ENCODE measurements around the gene KDM4B.

KDM4B gene

DNA sequence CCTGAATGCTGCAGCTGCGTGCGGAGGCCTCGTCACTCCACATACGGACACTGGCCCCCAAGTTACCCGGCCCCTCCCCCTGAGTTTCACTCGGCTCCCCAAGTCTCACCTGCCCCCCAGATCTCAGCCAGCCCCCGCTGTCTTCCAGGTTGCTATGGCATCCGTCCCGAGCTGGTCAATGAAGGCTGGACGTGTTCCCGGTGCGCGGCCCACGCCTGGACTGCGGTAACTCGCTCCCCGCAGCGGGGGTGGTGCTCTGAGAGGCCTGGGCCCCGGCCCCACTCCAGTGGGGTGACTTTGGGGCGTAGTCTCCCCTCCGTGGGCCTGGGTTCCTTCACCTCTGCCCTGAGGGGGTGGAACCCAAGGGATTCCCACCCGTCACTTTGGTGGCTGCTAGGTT is 168.2 kb downstream of the KDM4B start:
- Histone ChIP-seq H3K27me3 (replicated peaks in 2 of 5; ENCODE audit: control insufficient read depth in 4 of 5, insufficient read depth in 5 of 5, low read length in 4 of 5) (no peaks in the 10 kb centered on the region), H3K4me3 (ENCODE audit: control insufficient read depth in 1 of 7, extremely low read depth in 1 of 7, insufficient read depth in 4 of 7, low read depth in 2 of 7, low read length in 6 of 7) (no peak overlapping the region), H3K36me3 (ENCODE audit: control insufficient read depth in 4 of 4, insufficient read depth in 4 of 4, low read length in 3 of 4) (peaks cover 8 to 73% (median 29%) of the 10 kb centered on the region in 4 experiments), H3K9me3 (ENCODE audit: control extremely low read depth in 1 of 5, control insufficient read depth in 4 of 5, insufficient read depth in 2 of 5, low read depth in 1 of 5, low read length in 4 of 5) (no peaks in the 10 kb centered on the region), H3K4me1 (ENCODE audit: control extremely low read depth in 1 of 4, control insufficient read depth in 4 of 4, insufficient read depth in 4 of 4, low read length in 3 of 4) (peaks cover 0 to 30% (median 20%) of the 10 kb centered on the region in 4 experiments), H3K27ac (ENCODE audit: insufficient read depth in 1 of 2, low read depth in 1 of 2, low read length in 2 of 2, poor library complexity in 1 of 2, severe bottlenecking in 2 of 2) (no peak overlapping the region)
- no peak for DNase-seq
- ChIA-PET CTCF (interaction anchor here (1.3 kb wide), 1 partner anchor 45 kb away, joined by 3 read pairs; no protein-coding TSS in a partner anchor), POLR2A (no interaction called here)
- WGBS (ENCODE audit: insufficient coverage), result 95% methylated on average over 21 of the region's 22 CpGs

- 99% methylated on average over 28 of the region's 29 CpGs for WGBS (ENCODE audit: insufficient coverage)
- no peak overlapping the region for H3K27ac ChIP-seq (ENCODE audit: insufficient read depth in 1 of 2, low read depth in 1 of 2, low read length in 2 of 2, poor library complexity in 1 of 2, severe bottlenecking in 2 of 2)
- no peak overlapping the region for H3K4me3 ChIP-seq (ENCODE audit: control insufficient read depth in 1 of 7, extremely low read depth in 1 of 7, insufficient read depth in 4 of 7, low read depth in 2 of 7, low read length in 6 of 7)
- peaks cover 0 to 30% (median 20%) of the 10 kb centered on the region in 4 experiments for H3K4me1 ChIP-seq (ENCODE audit: control extremely low read depth in 1 of 4, control insufficient read depth in 4 of 4, insufficient read depth in 4 of 4, low read length in 3 of 4)
- peaks cover 8 to 73% (median 31%) of the 10 kb centered on the region in 4 experiments for H3K36me3 ChIP-seq (ENCODE audit: control insufficient read depth in 4 of 4, insufficient read depth in 4 of 4, low read length in 3 of 4)
- CTCF ChIA-PET, result interaction anchor here (1.3 to 2.7 kb wide), 4 partner anchors 12 to 92 kb away, joined by 3 to 8 read pairs (median 4); no protein-coding TSS in a partner anchor
- no peaks in the 10 kb centered on the region for H3K27me3 ChIP-seq (replicated peaks in 2 of 5; ENCODE audit: control insufficient read depth in 4 of 5, insufficient read depth in 5 of 5, low read length in 4 of 5)
- H3K9me3 ChIP-seq (ENCODE audit: control extremely low read depth in 1 of 5, control insufficient read depth in 4 of 5, insufficient read depth in 2 of 5, low read depth in 1 of 5, low read length in 4 of 5), result no peaks in the 10 kb centered on the region
- POLR2A ChIA-PET, result interaction anchor here (0.6 kb wide), 1 partner anchor 356 kb away, joined by 4 read pairs; no protein-coding TSS in a partner anchor
- DNase-seq, result no peak
These were observed 168.7 kb downstream of the KDM4B start for GRCh38 chr19:5137571-5138124.

DNA sequence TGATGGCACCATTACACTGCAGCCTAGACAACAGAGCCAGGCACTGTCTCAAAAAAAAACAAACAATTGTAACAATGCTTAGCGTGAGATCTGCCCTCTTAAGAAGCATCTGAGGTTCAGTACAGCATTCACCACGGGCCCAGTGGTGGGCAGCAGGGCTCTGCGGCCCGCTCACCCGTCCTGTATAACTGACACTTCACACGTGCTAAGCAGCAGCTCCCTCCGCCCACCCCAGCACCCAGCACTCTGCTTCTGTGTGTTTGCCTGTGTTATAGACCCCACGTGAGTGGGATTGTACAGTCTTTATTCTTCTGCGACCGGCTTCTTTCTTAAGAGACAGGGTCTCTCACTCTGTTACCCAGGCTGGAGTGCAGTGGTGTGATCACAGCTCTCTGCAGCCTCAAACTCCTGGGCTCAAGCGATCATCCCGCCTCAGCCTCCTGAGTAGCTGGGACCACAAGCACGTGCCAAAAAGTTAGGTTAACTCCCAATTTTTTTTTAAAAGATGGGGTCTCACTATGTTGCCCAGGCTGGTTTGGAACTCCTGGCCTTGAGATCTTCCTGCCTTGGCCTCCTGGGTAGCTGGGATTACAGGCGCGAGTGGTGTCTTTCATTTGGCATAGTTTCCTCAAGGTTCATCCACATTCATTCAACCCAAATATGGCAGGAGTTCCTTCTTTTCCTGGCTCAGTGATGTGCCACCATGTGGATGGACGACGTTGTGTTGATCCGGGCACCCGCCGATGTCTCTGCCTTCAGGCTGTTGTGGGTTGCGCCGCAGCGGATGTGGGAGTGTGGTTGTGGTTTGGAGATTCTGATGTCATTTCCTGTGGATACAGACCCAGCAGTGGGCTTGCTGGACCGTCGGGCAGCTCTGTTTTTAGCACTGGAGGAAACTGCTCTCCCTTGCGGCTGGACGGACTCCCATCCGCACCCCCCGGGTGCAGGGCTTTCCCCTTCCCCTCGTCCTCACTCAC is 170.0 kb downstream of the KDM4B start:
- no peak overlapping the region for H3K27ac ChIP-seq (ENCODE audit: insufficient read depth in 1 of 2, low read depth in 1 of 2, low read length in 2 of 2, poor library complexity in 1 of 2, severe bottlenecking in 2 of 2)
- WGBS (ENCODE audit: insufficient coverage), result 44% methylated on average over 25 of the region's 30 CpGs
- no peaks in the 10 kb centered on the region for H3K9me3 ChIP-seq (ENCODE audit: control extremely low read depth in 1 of 5, control insufficient read depth in 4 of 5, insufficient read depth in 2 of 5, low read depth in 1 of 5, low read length in 4 of 5)
- DNase-seq, result peak; percentile 92 to 97 (median 97)
- H3K36me3 ChIP-seq (ENCODE audit: control insufficient read depth in 4 of 4, insufficient read depth in 4 of 4, low read length in 3 of 4), result peaks cover 8 to 67% (median 33%) of the 10 kb centered on the region in 4 experiments
- H3K4me3 ChIP-seq (ENCODE audit: control insufficient read depth in 1 of 7, extremely low read depth in 1 of 7, insufficient read depth in 4 of 7, low read depth in 2 of 7, low read length in 6 of 7), result peak overlapping the region in 3 of 7 experiments; percentile 3 to 45 (median 19)
- ChIA-PET POLR2A (no interaction called here), CTCF (interaction anchor here (0.9 to 2.7 kb wide), 6 partner anchors 8 to 93 kb away, joined by 3 to 8 read pairs (median 4); no protein-coding TSS in a partner anchor)
- H3K4me1 ChIP-seq (ENCODE audit: control extremely low read depth in 1 of 4, control insufficient read depth in 4 of 4, insufficient read depth in 4 of 4, low read length in 3 of 4), result peaks cover 0 to 33% (median 25%) of the 10 kb centered on the region in 4 experiments
- H3K27me3 ChIP-seq (replicated peaks in 2 of 5; ENCODE audit: control insufficient read depth in 4 of 5, insufficient read depth in 5 of 5, low read length in 4 of 5), result no peaks in the 10 kb centered on the region

- WGBS (ENCODE audit: insufficient coverage), result 58% methylated on average over 21 of the region's 21 CpGs
- Histone ChIP-seq H3K27ac (ENCODE audit: insufficient read depth in 1 of 2, low read depth in 1 of 2, low read length in 2 of 2, poor library complexity in 1 of 2, severe bottlenecking in 2 of 2) (no peak overlapping the region), H3K36me3 (ENCODE audit: control insufficient read depth in 4 of 4, insufficient read depth in 4 of 4, low read length in 3 of 4) (peaks cover 8 to 63% (median 31%) of the 10 kb centered on the region in 4 experiments), H3K9me3 (ENCODE audit: control extremely low read depth in 1 of 5, control insufficient read depth in 4 of 5, insufficient read depth in 2 of 5, low read depth in 1 of 5, low read length in 4 of 5) (no peaks in the 10 kb centered on the region), H3K4me1 (ENCODE audit: control extremely low read depth in 1 of 4, control insufficient read depth in 4 of 4, insufficient read depth in 4 of 4, low read length in 3 of 4) (peaks cover 0 to 33% (median 25%) of the 10 kb centered on the region in 4 experiments), H3K4me3 (ENCODE audit: control insufficient read depth in 1 of 7, extremely low read depth in 1 of 7, insufficient read depth in 4 of 7, low read depth in 2 of 7, low read length in 6 of 7) (peak overlapping the region in 2 of 7 experiments; percentile 19 to 45), H3K27me3 (replicated peaks in 2 of 5; ENCODE audit: control insufficient read depth in 4 of 5, insufficient read depth in 5 of 5, low read length in 4 of 5) (no peaks in the 10 kb centered on the region)
- peak in 1 of 3 donors; percentile 62 for DNase-seq
- ChIA-PET CTCF (interaction anchor here (0.9 to 2.7 kb wide), 6 partner anchors 10 to 94 kb away, joined by 3 to 8 read pairs (median 3); no protein-coding TSS in a partner anchor), POLR2A (no interaction called here)
These were observed 170.8 kb downstream of the KDM4B start for GRCh38 chr19:5139583-5140325.

DNA sequence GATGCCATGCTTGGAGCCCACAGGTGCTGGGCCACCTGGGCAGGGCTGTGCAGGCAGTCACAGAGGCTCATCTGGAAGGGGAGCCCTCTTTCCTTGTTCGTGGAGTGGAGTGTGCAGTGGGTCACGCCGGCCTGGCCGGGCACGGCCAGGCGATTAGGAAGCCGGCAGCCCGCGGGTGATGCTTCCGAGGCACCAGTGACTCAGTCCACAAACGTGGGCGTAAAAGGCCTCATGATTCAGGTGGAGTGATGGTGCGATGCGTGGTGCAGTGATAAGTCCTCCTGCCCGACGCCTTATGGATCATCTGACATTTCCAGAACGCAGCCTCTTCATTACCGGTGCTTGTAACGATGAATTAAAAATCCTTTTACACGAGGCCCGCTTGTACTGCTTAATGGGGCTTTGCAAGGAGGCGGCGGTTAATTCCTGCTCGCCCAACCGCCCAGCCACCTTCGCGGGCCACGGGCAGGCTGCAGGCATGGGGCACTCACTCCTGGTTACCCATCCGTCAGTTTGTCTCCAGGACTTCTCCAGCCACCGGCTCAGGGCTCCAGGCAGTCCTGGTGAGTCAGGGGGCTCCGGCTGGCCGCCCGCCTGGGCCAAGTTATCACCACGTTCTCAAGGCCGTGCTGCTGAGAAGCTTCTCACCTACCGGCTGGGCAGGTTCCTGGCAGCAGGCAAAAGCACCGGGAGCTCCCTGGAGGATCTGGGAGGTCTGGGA is 172.4 kb downstream of the KDM4B start:
- no peak for DNase-seq
- no peaks in the 10 kb centered on the region for H3K27me3 ChIP-seq (replicated peaks in 2 of 5; ENCODE audit: control insufficient read depth in 4 of 5, insufficient read depth in 5 of 5, low read length in 4 of 5)
- WGBS (ENCODE audit: insufficient coverage), result 96% methylated on average over 37 of the region's 37 CpGs
- no peak overlapping the region for H3K27ac ChIP-seq (ENCODE audit: insufficient read depth in 1 of 2, low read depth in 1 of 2, low read length in 2 of 2, poor library complexity in 1 of 2, severe bottlenecking in 2 of 2)
- ChIA-PET CTCF (no interaction called here), POLR2A (no interaction called here)
- H3K9me3 ChIP-seq (ENCODE audit: control extremely low read depth in 1 of 5, control insufficient read depth in 4 of 5, insufficient read depth in 2 of 5, low read depth in 1 of 5, low read length in 4 of 5), result no peaks in the 10 kb centered on the region
- no peak overlapping the region for H3K4me3 ChIP-seq (ENCODE audit: control insufficient read depth in 1 of 7, extremely low read depth in 1 of 7, insufficient read depth in 4 of 7, low read depth in 2 of 7, low read length in 6 of 7)
- H3K36me3 ChIP-seq (ENCODE audit: control insufficient read depth in 4 of 4, insufficient read depth in 4 of 4, low read length in 3 of 4), result peaks cover 4 to 60% (median 33%) of the 10 kb centered on the region in 4 experiments
- H3K4me1 ChIP-seq (ENCODE audit: control extremely low read depth in 1 of 4, control insufficient read depth in 4 of 4, insufficient read depth in 4 of 4, low read length in 3 of 4), result peaks cover 0 to 33% (median 25%) of the 10 kb centered on the region in 4 experiments

- peaks cover 0 to 33% (median 25%) of the 10 kb centered on the region in 4 experiments for H3K4me1 ChIP-seq (ENCODE audit: control extremely low read depth in 1 of 4, control insufficient read depth in 4 of 4, insufficient read depth in 4 of 4, low read length in 3 of 4)
These were observed 173.2 kb downstream of the KDM4B start for GRCh38 chr19:5141850-5142724.

More at GRCh38 chr19:5141850-5142724, 173.2 kb downstream of the KDM4B start:
- Histone ChIP-seq H3K36me3 (ENCODE audit: control insufficient read depth in 4 of 4, insufficient read depth in 4 of 4, low read length in 3 of 4) (peaks cover 4 to 60% (median 33%) of the 10 kb centered on the region in 4 experiments), H3K27ac (ENCODE audit: insufficient read depth in 1 of 2, low read depth in 1 of 2, low read length in 2 of 2, poor library complexity in 1 of 2, severe bottlenecking in 2 of 2) (no peak overlapping the region), H3K9me3 (ENCODE audit: control extremely low read depth in 1 of 5, control insufficient read depth in 4 of 5, insufficient read depth in 2 of 5, low read depth in 1 of 5, low read length in 4 of 5) (no peaks in the 10 kb centered on the region), H3K4me3 (ENCODE audit: control insufficient read depth in 1 of 7, extremely low read depth in 1 of 7, insufficient read depth in 4 of 7, low read depth in 2 of 7, low read length in 6 of 7) (no peak overlapping the region), H3K27me3 (replicated peaks in 2 of 5; ENCODE audit: control insufficient read depth in 4 of 5, insufficient read depth in 5 of 5, low read length in 4 of 5) (no peaks in the 10 kb centered on the region)
- ChIA-PET CTCF (no interaction called here), POLR2A (no interaction called here)
- WGBS (ENCODE audit: insufficient coverage), result 98% methylated on average over 30 of the region's 36 CpGs
- DNase-seq, result no peak

All from common myeloid progenitor, CD34-positive (primary cell).